IMR-90 (cell line): ENCODE results near the gene MEGF8. TPM values are rescaled to one million over a fixed set of nuclear protein-coding genes. Genes with fewer than 3 reads are reported as not detected.

ENCODE experiments used
- ATAC-seq: fragments of 200-7000 bp; cut with Tn5 transposase; 2 replicates; pipeline ENCODE4 v1.9.1; 2020; ENCODE audit warnings: low read depth, mild to moderate bottlenecking, moderate library complexity
- BruUV-seq: library from RNA; stranded (reverse); fragments of 400-500 nt; replicated peaks from 2 replicates; lab custom pipeline; 2021; lab: Mats Ljungman, UMichigan
- CTCF ChIA-PET: fragments of 300-600 bp; formaldehyde crosslinking; extraction: SDS; loops from one replicate; lab custom pipeline; 2021; ENCODE audit warnings: antibody characterized with exemption; lab: Yijun Ruan, JAX
- POLR2A ChIA-PET: fragments of 300-600 bp; sonication (Branson Sonifier 250); formaldehyde crosslinking; loops from one replicate; lab custom pipeline; 2022; ENCODE audit warnings: antibody characterized with exemption; ENCODE audit not compliant: unreplicated experiment; lab: Charles Lee
- DNase-seq: peaks from one replicate; pipeline ENCODE4 v3.0.0; 2013
- H2AFZ ChIP-seq: replicated peaks from 2 replicates; pipeline ENCODE3; 2013; ENCODE audit warnings: low read length, mild to moderate bottlenecking; ENCODE audit not compliant: poor library complexity
- H2AK5ac ChIP-seq: 2 replicates; pipeline ENCODE4 v1.6.1; 2013; ENCODE audit warnings: low read depth, low read length, inconsistent platforms
- H2AK9ac ChIP-seq: replicated peaks from 2 replicates; pipeline ENCODE3; 2013; ENCODE audit warnings: mild to moderate bottlenecking, low read depth, low read length, moderate library complexity; ENCODE audit not compliant: poor library complexity
- H2BK120ac ChIP-seq: 2 replicates; pipeline ENCODE4 v1.6.1; 2013; ENCODE audit warnings: low read depth, low read length, inconsistent platforms
- H2BK15ac ChIP-seq: 3 replicates; pipeline ENCODE4 v1.6.1; 2013; ENCODE audit warnings: low read depth, low read length, inconsistent platforms
- H2BK20ac ChIP-seq: 2 replicates; pipeline ENCODE4 v1.6.1; 2013; ENCODE audit warnings: low read depth, mild to moderate bottlenecking, inconsistent platforms, low read length, moderate library complexity
- H2BK5ac ChIP-seq: 2 replicates; pipeline ENCODE4 v1.6.1; 2013; ENCODE audit warnings: mild to moderate bottlenecking, low read depth, low read length, inconsistent platforms; ENCODE audit not compliant: poor library complexity, severe bottlenecking
- H3K14ac ChIP-seq: replicated peaks from 2 replicates; pipeline ENCODE4 v1.6.1; 2013; ENCODE audit warnings: low read depth, low read length, inconsistent platforms
- H3K18ac ChIP-seq: 2 replicates; pipeline ENCODE4 v1.6.1; 2013; ENCODE audit warnings: low read depth, low read length, control low read depth
- H3K23ac ChIP-seq: 2 replicates; pipeline ENCODE4 v1.6.1; 2013; ENCODE audit warnings: low read depth, low read length, inconsistent platforms
- H3K27ac ChIP-seq: 2 replicates; pipeline ENCODE4 v1.5.1; 2013; ENCODE audit warnings: mild to moderate bottlenecking, control low read depth, low read length; ENCODE audit not compliant: insufficient read depth
- H3K27me3 ChIP-seq: 2 replicates; pipeline ENCODE4 v1.6.1; 2013; ENCODE audit warnings: low read length; ENCODE audit not compliant: control insufficient read depth, insufficient read depth
- H3K36me3 ChIP-seq: 2 replicates; pipeline ENCODE4 v1.6.1; 2013; ENCODE audit warnings: low read length, mixed read lengths; ENCODE audit not compliant: control insufficient read depth, insufficient read depth
- H3K4ac ChIP-seq: 2 replicates; pipeline ENCODE4 v1.6.1; 2013; ENCODE audit warnings: low read depth, low read length, inconsistent platforms
- H3K4me1 ChIP-seq: 2 replicates; pipeline ENCODE4 v1.6.1; 2013; ENCODE audit warnings: low read length, mixed read lengths; ENCODE audit not compliant: control insufficient read depth, insufficient read depth
- H3K4me2 ChIP-seq: 2 replicates; pipeline ENCODE4 v1.6.1; 2013; ENCODE audit warnings: low read depth, mild to moderate bottlenecking, control low read depth, low read length, moderate library complexity
- H3K4me3 ChIP-seq: 2 replicates; pipeline ENCODE4 v1.5.1; 2013; ENCODE audit warnings: low read depth, mild to moderate bottlenecking, control low read depth, low read length, moderate library complexity; ENCODE audit not compliant: insufficient read depth
- H3K56ac ChIP-seq: 2 replicates; pipeline ENCODE4 v1.6.1; 2013; ENCODE audit warnings: low read length, inconsistent platforms; ENCODE audit not compliant: insufficient read depth; ENCODE audit errors: extremely low read depth
- H3K79me1 ChIP-seq, 2 experiments: 2 replicates each; pipeline ENCODE4 v1.6.1; 2013; ENCODE audit warnings: low read length in 2 of 2, inconsistent platforms in 1 of 2, low read depth in 1 of 2
- H3K9ac ChIP-seq: 2 replicates; pipeline ENCODE4 v1.6.1; 2013; ENCODE audit warnings: low read depth, low read length, control low read depth
- H3K9me1 ChIP-seq: 2 replicates; pipeline ENCODE4 v1.6.1; 2013; ENCODE audit warnings: low read length, inconsistent platforms; ENCODE audit not compliant: insufficient read depth
- H3K9me3 ChIP-seq: 2 replicates; pipeline ENCODE4 v1.6.1; 2013; ENCODE audit warnings: low read length; ENCODE audit not compliant: control insufficient read depth, insufficient read depth
- H4K20me1 ChIP-seq: 2 replicates; pipeline ENCODE4 v1.6.1; 2013; ENCODE audit warnings: low read length, inconsistent platforms; ENCODE audit not compliant: insufficient read depth
- H4K5ac ChIP-seq: 2 replicates; pipeline ENCODE4 v1.6.1; 2013; ENCODE audit warnings: mild to moderate bottlenecking, low read depth, low read length, control low read depth
- H4K8ac ChIP-seq, 2 experiments: 2 replicates each; pipeline ENCODE4 v1.6.1; 2013; ENCODE audit warnings: low read depth in 2 of 2, low read length in 2 of 2, control low read depth in 1 of 2, inconsistent platforms in 1 of 2
- H4K91ac ChIP-seq: 2 replicates; pipeline ENCODE4 v1.6.1; 2013; ENCODE audit warnings: low read depth, low read length, inconsistent platforms; ENCODE audit not compliant: insufficient read depth
- CEBPB ChIP-seq: IDR thresholded peaks from 2 replicates; pipeline ENCODE4 v1.6.1; 2012; ENCODE audit warnings: low read depth, low read length, improper control_type of control experiment
- CHD1 ChIP-seq: IDR thresholded peaks from 2 replicates; pipeline ENCODE4 v1.6.1; 2012; ENCODE audit warnings: low read depth, low read length, improper control_type of control experiment
- ELK1 ChIP-seq: fragments of 150-350 bp; IDR thresholded peaks from 2 replicates; pipeline ENCODE4 v1.6.1; 2016; ENCODE audit warnings: low read depth, mild to moderate bottlenecking, low read length, moderate library complexity, borderline replicate concordance
- FOS ChIP-seq: fragments of 150-350 bp; IDR thresholded peaks from 2 replicates; pipeline ENCODE4 v1.6.1; 2016; ENCODE audit warnings: low read depth, low read length
- MAFK ChIP-seq: IDR thresholded peaks from 2 replicates; pipeline ENCODE4 v1.6.1; 2012; ENCODE audit warnings: low read depth, low read length, improper control_type of control experiment
- MAZ ChIP-seq: IDR thresholded peaks from 2 replicates; pipeline ENCODE4 v1.6.1; 2012; ENCODE audit warnings: low read depth, mild to moderate bottlenecking, low read length, improper control_type of control experiment, moderate library complexity, borderline replicate concordance
- MXI1 ChIP-seq: IDR thresholded peaks from 2 replicates; pipeline ENCODE4 v1.6.1; 2012; ENCODE audit warnings: low read depth, mild to moderate bottlenecking, low read length, moderate library complexity, borderline replicate concordance
- NFE2L2 ChIP-seq: fragments of 150-350 bp; IDR thresholded peaks from 2 replicates; pipeline ENCODE4 v1.6.1; 2016; ENCODE audit warnings: low read depth, mild to moderate bottlenecking, low read length
- RAD21 ChIP-seq: IDR thresholded peaks from 2 replicates; pipeline ENCODE4 v1.6.1; 2012; ENCODE audit warnings: low read length, improper control_type of control experiment
- RFX5 ChIP-seq: IDR thresholded peaks from 2 replicates; pipeline ENCODE4 v1.8.0; 2012; ENCODE audit warnings: low read depth, mild to moderate bottlenecking, low read length, moderate library complexity
- USF2 ChIP-seq: fragments of 150-350 bp; IDR thresholded peaks from 2 replicates; pipeline ENCODE4 v1.6.1; 2017; ENCODE audit warnings: mild to moderate bottlenecking, antibody characterized with exemption, low read length, low read depth
- WGBS, 2 experiments: methylation state at CpG; one replicate each; pipeline versions ENCODE4 v1.1.5 to v1.1.7; 2013; ENCODE audit warnings: missing lambda C conversion rate in 2 of 2; ENCODE audit not compliant: insufficient read length in 1 of 2; ENCODE audit errors: extremely low coverage in 2 of 2; 5-methylcytosine and 5-hydroxymethylcytosine counted together
- dilution Hi-C: fragments of 300-500 bp; cut with HindIII; formaldehyde crosslinking; loops from one replicate; pipeline ENCODE4 v1.14.3; 2018; ENCODE audit warnings: low sequenced_read_pairs; ENCODE audit not compliant: unreplicated experiment
- in situ Hi-C: fragments of 300-500 bp; cut with MboI; formaldehyde crosslinking; loops from 3 replicates; pipeline ENCODE4 v1.14.3; 2019; ENCODE audit warnings: low sequenced_read_pairs, inconsistent platforms, mixed read lengths
- intact Hi-C: fragments of 100-400 bp; cut with micrococcal nuclease; formaldehyde crosslinking; loops from 2 replicates; pipeline ENCODE4 v1.10.0; 2022
- polyA plus RNA-seq, 3 experiments: library from polyadenylated mRNA; depleted of rRNA; stranded (reverse); fragments of >200 nt; gene quantifications; 2 replicates each; pipeline ENCODE4 v1.2.3, GENCODE V29; 2012; ENCODE audit warnings: low replicate concordance in 1 of 3
- total RNA-seq: library from RNA; depleted of rRNA; stranded (reverse); fragments of >200 nt; gene quantifications from 2 replicates; pipeline ENCODE4 v1.2.3, GENCODE V29; 2012

MEGF8 gene
- total and polyA plus RNA-seq, 2 of the 4 experiments (the other 2 are of a cell fraction) = 2.3 to 12.5 TPM

- TF ChIP-seq MAFK = no peak
Measured at GRCh38 chr19:42292042-42292960, 33.1 kb upstream of the MEGF8 start (continued).

GRCh38 chr19:42292963-42293362, 32.5 kb upstream of the MEGF8 start:
- DNase-seq (no peak), ATAC-seq (no peak)
- in situ Hi-C loops = no loop called here
- H2BK15ac ChIP-seq = no peak overlapping the region
- H3K14ac ChIP-seq = no peak overlapping the region
- no peak overlapping the region for H3K27ac ChIP-seq
- H3K56ac ChIP-seq = no peak overlapping the region
- peaks cover 74% of the 10 kb centered on the region for H3K36me3 ChIP-seq
- no peak overlapping the region for H3K9ac ChIP-seq
- H3K4me1 ChIP-seq = no peaks in the 10 kb centered on the region
- H3K79me1 ChIP-seq = peaks cover 5 to 6% of the 10 kb centered on the region in 2 experiments; a peak in 3 of 4 replicates
- 85% methylated on average over 9 of the region's 14 CpGs; no CpG with 5 or more reads in 1 of the 2 experiments for WGBS, 2 experiments
- H3K9me3 ChIP-seq = no peaks in the 10 kb centered on the region
- TSS peak; percentile 52 for BruUV-seq
- H2AK9ac ChIP-seq = no peak overlapping the region
- no peak for TF ChIP-seq CHD1
- TF ChIP-seq MAZ = no peak
- TF ChIP-seq CEBPB = no peak
- TF ChIP-seq RFX5 = no peak
- TF ChIP-seq USF2 = no peak
- no peak for TF ChIP-seq FOS
- TF ChIP-seq RAD21 = no peak
- TF ChIP-seq NFE2L2 = no peak
- TF ChIP-seq MAFK = no peak
- no peak for TF ChIP-seq MXI1
- no peak for TF ChIP-seq ELK1
- H4K8ac ChIP-seq = no peak overlapping the region
- no peak overlapping the region for H2BK5ac ChIP-seq
- intact Hi-C loops = no loop called here
- H3K4ac ChIP-seq = no peak overlapping the region
- no peak overlapping the region for H3K4me2 ChIP-seq
- no peaks in the 10 kb centered on the region for H3K27me3 ChIP-seq
- no peak overlapping the region for H3K4me3 ChIP-seq
- H4K20me1 ChIP-seq = peaks cover 10% of the 10 kb centered on the region; the same call in 1 of the 2 replicates
- H2BK120ac ChIP-seq = no peak overlapping the region
- no peak overlapping the region for H4K91ac ChIP-seq
- no peak overlapping the region for H3K18ac ChIP-seq
- no peak overlapping the region for H3K23ac ChIP-seq
- H4K5ac ChIP-seq = no peak overlapping the region
- no peak overlapping the region for H2AK5ac ChIP-seq
- POLR2A ChIA-PET = no interaction called here
- dilution Hi-C loops = no loop called here
- H3K9me1 ChIP-seq = no peaks in the 10 kb centered on the region
- peak overlapping the region; percentile 11 for H2AFZ ChIP-seq
- H2BK20ac ChIP-seq = no peak overlapping the region
- CTCF ChIA-PET = no interaction called here
